SK-N-SH (cell line): ENCODE data around the gene SMURF1.

Source experiments
- CHD2 ChIP-seq: fragments of 150-350 bp; IDR thresholded peaks from 2 replicates; pipeline ENCODE4 v1.6.1; 2018; ENCODE audit warnings: low read length; ENCODE audit not compliant: partially characterized antibody
- FOSL2 ChIP-seq: IDR thresholded peaks from 2 replicates; pipeline ENCODE4 v1.4.0; 2012; ENCODE audit warnings: low read depth, mild to moderate bottlenecking, moderate library complexity, borderline replicate concordance
- FOXJ3 ChIP-seq: sonication (generic); formaldehyde crosslinking; IDR thresholded peaks from 2 replicates; pipeline ENCODE4 v1.5.1; 2020; ENCODE audit warnings: mild to moderate bottlenecking, missing genetic modification reagents
- FOXM1 ChIP-seq: IDR thresholded peaks from 2 replicates; pipeline ENCODE4 v1.4.0; 2012; ENCODE audit warnings: low read depth, mild to moderate bottlenecking
- POLR2AphosphoS5 ChIP-seq: IDR thresholded peaks from 2 replicates; pipeline ENCODE4 v1.6.1; 2012; ENCODE audit warnings: low read depth, low read length
- RCOR1 ChIP-seq: fragments of 150-350 bp; IDR thresholded peaks from 2 replicates; pipeline ENCODE4 v1.6.1; 2017; ENCODE audit warnings: antibody characterized with exemption, low read length
- RFX5 ChIP-seq: IDR thresholded peaks from 2 replicates; pipeline ENCODE4 v1.6.1; 2012; ENCODE audit warnings: mild to moderate bottlenecking, improper control_type of control experiment, low read length
- TF ChIP-seq, protein P1 (sequence below): fragments of 200-600 bp; sonication (generic); IDR thresholded peaks from 2 replicates; pipeline ENCODE4 v1.6.1; 2017; ENCODE audit warnings: antibody characterized with exemption, mild to moderate bottlenecking, moderate library complexity
- TF ChIP-seq, protein P2 (sequence below): IDR thresholded peaks from 2 replicates; pipeline ENCODE4 v1.4.0; 2012; ENCODE audit warnings: low read depth
- TF ChIP-seq, protein P3 (sequence below): IDR thresholded peaks from 2 replicates; pipeline ENCODE4 v1.6.1; 2012; ENCODE audit warnings: mild to moderate bottlenecking, low read depth, low read length, moderate library complexity
- TF ChIP-seq, protein P4 (sequence below): IDR thresholded peaks from 2 replicates; pipeline ENCODE4 v1.4.0; 2012; ENCODE audit warnings: low read depth, borderline replicate concordance

DNA sequence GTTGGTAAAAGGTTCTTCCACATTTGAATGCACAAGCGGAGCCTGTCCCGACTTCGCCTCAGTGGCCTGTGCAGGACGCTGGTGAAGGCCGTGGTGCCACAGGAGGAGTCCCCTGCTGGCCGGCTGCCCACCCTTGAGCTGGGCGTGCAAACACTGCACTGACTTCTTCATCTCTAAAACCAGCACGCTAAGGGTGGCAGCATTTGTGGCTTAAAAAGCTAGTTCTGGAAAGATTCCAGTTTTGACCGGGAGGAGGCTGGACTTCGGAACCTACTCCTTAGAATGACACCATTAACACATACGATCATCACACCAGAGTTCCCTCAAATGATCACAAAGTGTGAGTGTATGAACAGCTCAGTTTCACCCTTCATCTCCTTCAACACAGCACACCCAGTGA, 102.4 kb downstream of the SMURF1 start:
- TF ChIP-seq POLR2AphosphoS5, result no peak
- TF ChIP-seq, protein P1, sequence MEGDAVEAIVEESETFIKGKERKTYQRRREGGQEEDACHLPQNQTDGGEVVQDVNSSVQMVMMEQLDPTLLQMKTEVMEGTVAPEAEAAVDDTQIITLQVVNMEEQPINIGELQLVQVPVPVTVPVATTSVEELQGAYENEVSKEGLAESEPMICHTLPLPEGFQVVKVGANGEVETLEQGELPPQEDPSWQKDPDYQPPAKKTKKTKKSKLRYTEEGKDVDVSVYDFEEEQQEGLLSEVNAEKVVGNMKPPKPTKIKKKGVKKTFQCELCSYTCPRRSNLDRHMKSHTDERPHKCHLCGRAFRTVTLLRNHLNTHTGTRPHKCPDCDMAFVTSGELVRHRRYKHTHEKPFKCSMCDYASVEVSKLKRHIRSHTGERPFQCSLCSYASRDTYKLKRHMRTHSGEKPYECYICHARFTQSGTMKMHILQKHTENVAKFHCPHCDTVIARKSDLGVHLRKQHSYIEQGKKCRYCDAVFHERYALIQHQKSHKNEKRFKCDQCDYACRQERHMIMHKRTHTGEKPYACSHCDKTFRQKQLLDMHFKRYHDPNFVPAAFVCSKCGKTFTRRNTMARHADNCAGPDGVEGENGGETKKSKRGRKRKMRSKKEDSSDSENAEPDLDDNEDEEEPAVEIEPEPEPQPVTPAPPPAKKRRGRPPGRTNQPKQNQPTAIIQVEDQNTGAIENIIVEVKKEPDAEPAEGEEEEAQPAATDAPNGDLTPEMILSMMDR, result no peak
- TF ChIP-seq RCOR1, result no peak
- TF ChIP-seq, protein P2, sequence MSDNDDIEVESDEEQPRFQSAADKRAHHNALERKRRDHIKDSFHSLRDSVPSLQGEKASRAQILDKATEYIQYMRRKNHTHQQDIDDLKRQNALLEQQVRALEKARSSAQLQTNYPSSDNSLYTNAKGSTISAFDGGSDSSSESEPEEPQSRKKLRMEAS, result no peak
- no peak for TF ChIP-seq FOSL2
- no peak for TF ChIP-seq CHD2
- TF ChIP-seq FOXM1, result no peak
- TF ChIP-seq, protein P3, sequence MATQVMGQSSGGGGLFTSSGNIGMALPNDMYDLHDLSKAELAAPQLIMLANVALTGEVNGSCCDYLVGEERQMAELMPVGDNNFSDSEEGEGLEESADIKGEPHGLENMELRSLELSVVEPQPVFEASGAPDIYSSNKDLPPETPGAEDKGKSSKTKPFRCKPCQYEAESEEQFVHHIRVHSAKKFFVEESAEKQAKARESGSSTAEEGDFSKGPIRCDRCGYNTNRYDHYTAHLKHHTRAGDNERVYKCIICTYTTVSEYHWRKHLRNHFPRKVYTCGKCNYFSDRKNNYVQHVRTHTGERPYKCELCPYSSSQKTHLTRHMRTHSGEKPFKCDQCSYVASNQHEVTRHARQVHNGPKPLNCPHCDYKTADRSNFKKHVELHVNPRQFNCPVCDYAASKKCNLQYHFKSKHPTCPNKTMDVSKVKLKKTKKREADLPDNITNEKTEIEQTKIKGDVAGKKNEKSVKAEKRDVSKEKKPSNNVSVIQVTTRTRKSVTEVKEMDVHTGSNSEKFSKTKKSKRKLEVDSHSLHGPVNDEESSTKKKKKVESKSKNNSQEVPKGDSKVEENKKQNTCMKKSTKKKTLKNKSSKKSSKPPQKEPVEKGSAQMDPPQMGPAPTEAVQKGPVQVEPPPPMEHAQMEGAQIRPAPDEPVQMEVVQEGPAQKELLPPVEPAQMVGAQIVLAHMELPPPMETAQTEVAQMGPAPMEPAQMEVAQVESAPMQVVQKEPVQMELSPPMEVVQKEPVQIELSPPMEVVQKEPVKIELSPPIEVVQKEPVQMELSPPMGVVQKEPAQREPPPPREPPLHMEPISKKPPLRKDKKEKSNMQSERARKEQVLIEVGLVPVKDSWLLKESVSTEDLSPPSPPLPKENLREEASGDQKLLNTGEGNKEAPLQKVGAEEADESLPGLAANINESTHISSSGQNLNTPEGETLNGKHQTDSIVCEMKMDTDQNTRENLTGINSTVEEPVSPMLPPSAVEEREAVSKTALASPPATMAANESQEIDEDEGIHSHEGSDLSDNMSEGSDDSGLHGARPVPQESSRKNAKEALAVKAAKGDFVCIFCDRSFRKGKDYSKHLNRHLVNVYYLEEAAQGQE, result no peak
- TF ChIP-seq FOXJ3 (CRISPR knock-in tag), result no peak
- TF ChIP-seq RFX5, result no peak
- TF ChIP-seq, protein P4, sequence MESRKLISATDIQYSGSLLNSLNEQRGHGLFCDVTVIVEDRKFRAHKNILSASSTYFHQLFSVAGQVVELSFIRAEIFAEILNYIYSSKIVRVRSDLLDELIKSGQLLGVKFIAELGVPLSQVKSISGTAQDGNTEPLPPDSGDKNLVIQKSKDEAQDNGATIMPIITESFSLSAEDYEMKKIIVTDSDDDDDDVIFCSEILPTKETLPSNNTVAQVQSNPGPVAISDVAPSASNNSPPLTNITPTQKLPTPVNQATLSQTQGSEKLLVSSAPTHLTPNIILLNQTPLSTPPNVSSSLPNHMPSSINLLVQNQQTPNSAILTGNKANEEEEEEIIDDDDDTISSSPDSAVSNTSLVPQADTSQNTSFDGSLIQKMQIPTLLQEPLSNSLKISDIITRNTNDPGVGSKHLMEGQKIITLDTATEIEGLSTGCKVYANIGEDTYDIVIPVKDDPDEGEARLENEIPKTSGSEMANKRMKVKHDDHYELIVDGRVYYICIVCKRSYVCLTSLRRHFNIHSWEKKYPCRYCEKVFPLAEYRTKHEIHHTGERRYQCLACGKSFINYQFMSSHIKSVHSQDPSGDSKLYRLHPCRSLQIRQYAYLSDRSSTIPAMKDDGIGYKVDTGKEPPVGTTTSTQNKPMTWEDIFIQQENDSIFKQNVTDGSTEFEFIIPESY, result no peak
